Measurements from ENCODE around the gene FOXO6. TPM values are rescaled to one million over a fixed set of nuclear protein-coding genes. Genes with fewer than 3 reads are reported as not detected.

The FOXO6 gene
- total RNA-seq, 1 donor from 2014 or later, result not detected

Other genes starting within 250 kb of the FOXO6 start
- gene SCMH1, start 119.1 kb upstream of the FOXO6 start, total RNA-seq, result 35.8 TPM
- gene EDN2, start 123.2 kb downstream of the FOXO6 start, total RNA-seq, result not detected